Measurements from ENCODE around the gene CUL2. TPM values are rescaled to one million over a fixed set of nuclear protein-coding genes. Genes with fewer than 3 reads are reported as not detected.

Gene CUL2
- total RNA-seq, 1 donor from 2014 or later, result 24.9 TPM

DNA sequence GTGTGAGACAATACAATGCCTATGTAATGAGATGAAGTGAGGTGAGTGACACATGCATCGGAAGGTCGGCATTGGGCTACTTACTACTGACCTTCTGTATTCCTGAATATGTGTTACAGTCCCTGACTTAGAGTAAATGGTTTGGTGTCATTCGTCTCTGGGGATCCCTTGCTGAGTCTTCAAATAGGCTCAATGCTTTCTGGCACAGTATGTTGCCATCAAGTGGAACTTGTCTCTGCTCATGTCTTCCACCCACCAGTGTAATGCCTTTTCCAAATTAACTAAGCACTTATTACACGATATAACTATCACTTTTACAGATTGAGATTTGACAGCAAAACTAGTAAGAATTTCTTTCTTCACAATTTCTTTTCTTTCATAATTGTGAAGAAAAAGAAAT lies 10.9 kb downstream of the CUL2 start:
- TF ChIP-seq, protein P1, sequence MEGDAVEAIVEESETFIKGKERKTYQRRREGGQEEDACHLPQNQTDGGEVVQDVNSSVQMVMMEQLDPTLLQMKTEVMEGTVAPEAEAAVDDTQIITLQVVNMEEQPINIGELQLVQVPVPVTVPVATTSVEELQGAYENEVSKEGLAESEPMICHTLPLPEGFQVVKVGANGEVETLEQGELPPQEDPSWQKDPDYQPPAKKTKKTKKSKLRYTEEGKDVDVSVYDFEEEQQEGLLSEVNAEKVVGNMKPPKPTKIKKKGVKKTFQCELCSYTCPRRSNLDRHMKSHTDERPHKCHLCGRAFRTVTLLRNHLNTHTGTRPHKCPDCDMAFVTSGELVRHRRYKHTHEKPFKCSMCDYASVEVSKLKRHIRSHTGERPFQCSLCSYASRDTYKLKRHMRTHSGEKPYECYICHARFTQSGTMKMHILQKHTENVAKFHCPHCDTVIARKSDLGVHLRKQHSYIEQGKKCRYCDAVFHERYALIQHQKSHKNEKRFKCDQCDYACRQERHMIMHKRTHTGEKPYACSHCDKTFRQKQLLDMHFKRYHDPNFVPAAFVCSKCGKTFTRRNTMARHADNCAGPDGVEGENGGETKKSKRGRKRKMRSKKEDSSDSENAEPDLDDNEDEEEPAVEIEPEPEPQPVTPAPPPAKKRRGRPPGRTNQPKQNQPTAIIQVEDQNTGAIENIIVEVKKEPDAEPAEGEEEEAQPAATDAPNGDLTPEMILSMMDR (IDR thresholded peaks at IDR 0.05; ENCODE audit: insufficient read depth, low read length, poor library complexity, severe bottlenecking), result no peak
- Histone ChIP-seq H3K36me3 (ENCODE audit: control insufficient read depth, insufficient read depth, low read length) (no peaks in the 10 kb centered on the region), H3K4me3 (ENCODE audit: low read depth, low read length) (no peak overlapping the region), H3K27me3 (ENCODE audit: control insufficient read depth, insufficient read depth, low read length) (no peaks in the 10 kb centered on the region)
- DNase-seq (ENCODE audit: low read depth), result no peak

DNA sequence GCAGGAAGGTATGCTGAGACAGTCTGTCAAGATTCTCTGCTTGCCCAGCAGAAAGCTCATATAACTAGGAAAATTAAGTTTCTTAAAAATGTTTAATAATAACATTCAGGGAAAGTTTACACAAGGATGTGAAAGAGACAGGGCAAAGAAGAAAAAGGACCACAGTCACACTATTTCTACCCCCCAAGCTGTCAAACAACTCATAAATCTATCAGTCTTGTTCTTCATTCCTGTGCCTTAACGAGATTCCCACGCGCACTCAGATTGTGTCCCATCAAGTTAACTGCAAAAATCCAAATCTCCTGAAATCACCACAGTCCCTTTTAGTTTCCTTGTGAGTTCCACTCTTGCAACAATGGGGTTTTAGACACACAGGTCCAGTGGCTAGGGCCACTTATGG lies 14.9 kb downstream of the CUL2 start:
- Histone ChIP-seq H3K36me3 (ENCODE audit: control insufficient read depth, insufficient read depth, low read length) (no peaks in the 10 kb centered on the region), H3K27me3 (ENCODE audit: control insufficient read depth, insufficient read depth, low read length) (no peaks in the 10 kb centered on the region), H3K4me3 (ENCODE audit: low read depth, low read length) (no peak overlapping the region)
- TF ChIP-seq, protein P1 (IDR thresholded peaks at IDR 0.05; ENCODE audit: insufficient read depth, low read length, poor library complexity, severe bottlenecking), result no peak
- no peak for DNase-seq (ENCODE audit: low read depth)

DNA sequence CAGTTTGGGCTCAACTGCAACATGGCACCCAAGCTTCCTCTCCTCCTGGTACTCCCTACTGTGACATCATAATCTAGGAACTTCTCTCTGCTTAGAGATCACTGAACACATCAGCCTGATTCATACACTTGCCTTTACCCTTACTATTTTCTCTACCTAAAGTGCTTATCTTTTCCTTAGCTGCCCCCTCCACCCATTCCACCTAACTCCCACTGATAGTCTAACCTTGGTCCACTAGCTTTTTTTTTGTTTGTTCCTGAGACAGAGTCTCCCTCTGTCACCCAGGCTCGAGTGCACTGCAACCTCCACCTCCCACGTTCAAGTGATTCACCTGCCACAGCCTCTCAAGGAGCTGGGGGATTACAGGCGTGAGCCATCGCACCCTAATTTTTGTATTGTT lies 15.9 kb downstream of the CUL2 start:
- TF ChIP-seq, protein P1 (IDR thresholded peaks at IDR 0.05; ENCODE audit: insufficient read depth, low read length, poor library complexity, severe bottlenecking), result no peak
- H3K27me3 ChIP-seq (ENCODE audit: control insufficient read depth, insufficient read depth, low read length), result no peaks in the 10 kb centered on the region
- no peak overlapping the region for H3K4me3 ChIP-seq (ENCODE audit: low read depth, low read length)
- no peak for DNase-seq (ENCODE audit: low read depth)
- H3K36me3 ChIP-seq (ENCODE audit: control insufficient read depth, insufficient read depth, low read length), result no peaks in the 10 kb centered on the region

DNA sequence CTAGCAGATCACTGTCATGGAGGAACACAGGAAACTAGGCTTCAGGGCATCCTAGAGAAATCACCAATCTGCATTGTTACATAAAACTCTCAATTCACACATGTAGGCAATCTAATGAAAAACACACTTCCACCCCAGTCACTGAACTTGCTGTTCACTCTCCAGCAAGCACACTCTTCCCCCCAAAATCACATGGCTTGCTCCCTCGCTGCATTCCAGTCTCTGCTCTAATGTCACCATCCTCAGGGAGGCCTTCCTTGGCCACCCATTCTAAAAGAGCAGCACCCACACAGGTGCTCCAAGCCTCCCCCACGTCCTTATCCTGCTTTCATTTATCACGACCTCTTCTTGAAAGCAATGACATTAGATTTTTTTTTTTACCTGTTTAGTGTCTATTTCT lies 19.6 kb downstream of the CUL2 start:
- no peak for DNase-seq (ENCODE audit: low read depth)
- Histone ChIP-seq H3K36me3 (ENCODE audit: control insufficient read depth, insufficient read depth, low read length) (no peaks in the 10 kb centered on the region), H3K27me3 (ENCODE audit: control insufficient read depth, insufficient read depth, low read length) (no peaks in the 10 kb centered on the region), H3K4me3 (ENCODE audit: low read depth, low read length) (no peak overlapping the region)
- TF ChIP-seq, protein P1 (IDR thresholded peaks at IDR 0.05; ENCODE audit: insufficient read depth, low read length, poor library complexity, severe bottlenecking), result no peak

DNA sequence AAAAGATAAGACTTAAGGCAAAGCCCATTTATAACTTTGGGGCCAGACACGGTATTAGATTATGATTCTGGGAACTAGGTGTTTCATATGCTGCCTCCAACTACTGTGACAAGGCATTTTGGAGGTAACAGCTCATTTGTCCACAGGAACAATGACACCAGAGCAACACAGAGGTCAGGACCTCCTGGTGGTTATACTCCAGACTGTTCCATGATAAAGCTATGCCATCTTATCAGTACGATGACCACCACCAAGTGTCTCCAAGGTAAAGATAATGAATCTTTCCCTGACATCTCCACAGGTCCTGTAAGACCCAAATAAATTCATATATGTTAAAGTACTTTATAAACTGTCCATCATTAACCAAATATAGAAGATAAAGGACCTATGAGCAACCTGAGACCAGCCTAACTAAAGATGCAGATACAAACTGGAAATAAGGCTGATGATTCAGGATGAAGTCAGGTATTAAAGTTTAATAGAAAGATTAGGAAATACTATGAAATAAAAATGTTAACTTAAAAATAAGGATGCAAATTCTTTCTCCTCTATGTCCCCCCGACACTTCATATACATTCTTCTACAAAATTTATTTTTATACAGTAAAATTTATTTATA lies 26.2 kb downstream of the CUL2 start:
- no peak for DNase-seq (ENCODE audit: low read depth)
- Histone ChIP-seq H3K36me3 (ENCODE audit: control insufficient read depth, insufficient read depth, low read length) (no peaks in the 10 kb centered on the region), H3K27me3 (ENCODE audit: control insufficient read depth, insufficient read depth, low read length) (no peaks in the 10 kb centered on the region), H3K4me3 (ENCODE audit: low read depth, low read length) (no peak overlapping the region)
- TF ChIP-seq, protein P1 (IDR thresholded peaks at IDR 0.05; ENCODE audit: insufficient read depth, low read length, poor library complexity, severe bottlenecking), result no peak

DNA sequence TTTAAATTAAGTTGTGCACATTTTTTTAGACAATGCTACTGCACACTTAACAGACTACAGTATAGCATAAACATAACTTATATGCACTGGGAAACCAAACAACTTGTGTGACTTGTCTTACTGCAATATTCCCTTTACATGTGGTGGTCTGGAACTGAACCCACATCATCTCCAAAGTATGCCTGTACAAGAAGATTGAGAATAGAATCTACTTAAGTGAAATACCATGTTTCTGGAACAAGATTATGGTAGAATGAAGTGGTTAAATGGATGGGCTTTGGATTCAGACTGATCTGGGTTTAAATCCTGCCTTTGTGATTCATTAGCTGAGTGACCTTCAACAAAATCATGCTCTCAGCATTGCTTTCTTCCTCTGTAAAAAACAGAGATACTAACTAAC lies 30.7 kb downstream of the CUL2 start:
- no peak for DNase-seq (ENCODE audit: low read depth)
- Histone ChIP-seq H3K36me3 (ENCODE audit: control insufficient read depth, insufficient read depth, low read length) (no peaks in the 10 kb centered on the region), H3K4me3 (ENCODE audit: low read depth, low read length) (no peak overlapping the region), H3K27me3 (ENCODE audit: control insufficient read depth, insufficient read depth, low read length) (no peaks in the 10 kb centered on the region)
- TF ChIP-seq, protein P1 (IDR thresholded peaks at IDR 0.05; ENCODE audit: insufficient read depth, low read length, poor library complexity, severe bottlenecking), result no peak
